ENCODE measurements around the gene SLC25A47. TPM values are rescaled to one million over a fixed set of nuclear protein-coding genes. Genes with fewer than 3 reads are reported as not detected.
"Not testable (repeated sequence)": the region's sequence is repeated elsewhere in the genome, so short reads cannot be mapped to it uniquely, and the experiment has no call there.

The SLC25A47 gene
- total RNA-seq, 2 donors from 2014 or later, result not detected

DNA sequence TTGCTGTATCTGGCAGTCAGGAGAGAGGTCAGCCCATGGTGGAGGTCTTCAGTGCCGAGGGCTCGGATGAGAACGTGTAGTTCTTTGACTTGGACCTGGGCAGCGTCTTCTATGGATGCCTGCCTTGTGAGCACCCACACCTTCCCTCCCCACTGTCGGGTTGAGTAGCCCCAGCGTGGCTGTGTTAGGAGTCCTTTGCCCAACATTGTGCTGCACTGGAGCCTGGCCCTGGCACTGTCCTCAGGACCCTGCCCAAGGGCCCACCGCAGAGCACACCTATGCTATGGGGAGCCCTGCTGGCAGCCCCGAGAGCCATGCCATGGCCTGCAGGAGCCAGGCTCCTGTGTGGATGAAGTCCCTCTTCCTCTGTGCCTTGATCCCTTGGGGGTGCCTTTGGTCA lies 43.6 kb upstream of the SLC25A47 start:
- no peak for DNase-seq (ENCODE audit: low spot score)
- Histone ChIP-seq H3K4me1 (peaks cover 0 to 38% of the 10 kb centered on the region in 2 donors), H3K9me3 (no peaks in the 10 kb centered on the region), H3K4me3 (no peak overlapping the region), H3K36me3 (peaks cover 5% of the 10 kb centered on the region), H3K27me3 (no peaks in the 10 kb centered on the region), H3K27ac (no peak overlapping the region)
- TF ChIP-seq, protein P1, sequence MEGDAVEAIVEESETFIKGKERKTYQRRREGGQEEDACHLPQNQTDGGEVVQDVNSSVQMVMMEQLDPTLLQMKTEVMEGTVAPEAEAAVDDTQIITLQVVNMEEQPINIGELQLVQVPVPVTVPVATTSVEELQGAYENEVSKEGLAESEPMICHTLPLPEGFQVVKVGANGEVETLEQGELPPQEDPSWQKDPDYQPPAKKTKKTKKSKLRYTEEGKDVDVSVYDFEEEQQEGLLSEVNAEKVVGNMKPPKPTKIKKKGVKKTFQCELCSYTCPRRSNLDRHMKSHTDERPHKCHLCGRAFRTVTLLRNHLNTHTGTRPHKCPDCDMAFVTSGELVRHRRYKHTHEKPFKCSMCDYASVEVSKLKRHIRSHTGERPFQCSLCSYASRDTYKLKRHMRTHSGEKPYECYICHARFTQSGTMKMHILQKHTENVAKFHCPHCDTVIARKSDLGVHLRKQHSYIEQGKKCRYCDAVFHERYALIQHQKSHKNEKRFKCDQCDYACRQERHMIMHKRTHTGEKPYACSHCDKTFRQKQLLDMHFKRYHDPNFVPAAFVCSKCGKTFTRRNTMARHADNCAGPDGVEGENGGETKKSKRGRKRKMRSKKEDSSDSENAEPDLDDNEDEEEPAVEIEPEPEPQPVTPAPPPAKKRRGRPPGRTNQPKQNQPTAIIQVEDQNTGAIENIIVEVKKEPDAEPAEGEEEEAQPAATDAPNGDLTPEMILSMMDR (IDR thresholded peaks at IDR 0.05), result no peak

DNA sequence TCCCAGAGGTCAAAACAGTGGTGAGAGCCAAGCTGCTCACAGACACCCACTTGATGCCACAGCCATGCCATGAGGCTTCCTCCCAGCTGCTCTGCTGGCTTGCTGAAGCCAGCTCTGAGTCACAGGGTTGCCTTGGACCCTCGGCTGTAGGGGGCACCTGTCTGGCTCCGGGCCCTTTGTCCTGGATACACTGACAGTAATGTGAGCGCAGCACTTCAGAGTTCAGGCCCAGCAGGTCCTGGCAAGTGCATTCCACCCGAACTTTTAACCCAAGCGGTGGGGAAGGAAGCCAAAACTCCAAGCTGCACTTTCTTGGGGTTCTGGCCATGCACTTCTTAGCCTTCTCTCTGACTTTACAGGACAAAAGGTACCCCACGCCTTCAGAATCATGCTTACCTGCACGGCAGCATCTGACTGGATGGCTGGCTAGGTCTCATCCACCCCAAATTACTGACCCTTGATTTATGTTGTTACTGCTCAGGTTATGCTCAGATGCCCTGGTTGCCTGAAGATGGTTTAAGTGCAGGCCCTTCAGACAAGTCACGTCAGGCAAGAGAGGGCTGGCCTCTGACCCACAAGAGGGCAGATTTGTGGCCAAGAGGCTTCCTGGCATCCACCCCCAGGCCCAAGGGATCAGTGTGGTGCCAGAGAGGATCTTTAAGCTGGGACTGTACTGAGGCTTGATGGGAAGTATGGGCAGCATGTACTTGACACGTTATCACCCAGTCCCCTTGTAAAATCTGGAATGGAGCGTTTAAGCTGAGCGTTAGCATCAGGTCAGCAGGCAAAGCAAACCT lies 41.7 kb upstream of the SLC25A47 start:
- Histone ChIP-seq H3K36me3 (peaks cover 5% of the 10 kb centered on the region), H3K27me3 (no peaks in the 10 kb centered on the region), H3K9me3 (no peaks in the 10 kb centered on the region), H3K4me1 (peaks cover 0 to 54% of the 10 kb centered on the region in 2 donors), H3K27ac (no peak overlapping the region), H3K4me3 (no peak overlapping the region)
- TF ChIP-seq, protein P1 (IDR thresholded peaks at IDR 0.05), result no peak
- DNase-seq (ENCODE audit: low spot score), result no peak

DNA sequence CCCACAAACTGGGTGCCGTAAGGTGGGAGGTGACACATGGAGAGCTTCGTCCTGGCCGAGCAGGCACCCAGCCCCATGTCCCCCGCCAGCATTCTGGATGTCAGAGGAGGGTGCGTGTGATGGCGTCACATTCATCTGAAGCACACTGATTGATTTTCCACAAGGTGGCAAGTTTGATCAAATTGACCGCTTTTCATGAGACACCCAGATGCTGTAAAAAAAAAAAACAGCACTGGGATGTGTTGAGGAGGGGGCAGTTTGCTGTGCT lies 41.1 kb upstream of the SLC25A47 start:
- TF ChIP-seq, protein P1 (IDR thresholded peaks at IDR 0.05), result no peak
- DNase-seq (ENCODE audit: low spot score), result no peak
- no peaks in the 10 kb centered on the region for H3K27me3 ChIP-seq
- H3K36me3 ChIP-seq, result peaks cover 5% of the 10 kb centered on the region
- H3K9me3 ChIP-seq, result no peaks in the 10 kb centered on the region
- peaks cover 0 to 59% of the 10 kb centered on the region in 2 donors for H3K4me1 ChIP-seq
- no peak overlapping the region for H3K27ac ChIP-seq
- no peak overlapping the region for H3K4me3 ChIP-seq

DNA sequence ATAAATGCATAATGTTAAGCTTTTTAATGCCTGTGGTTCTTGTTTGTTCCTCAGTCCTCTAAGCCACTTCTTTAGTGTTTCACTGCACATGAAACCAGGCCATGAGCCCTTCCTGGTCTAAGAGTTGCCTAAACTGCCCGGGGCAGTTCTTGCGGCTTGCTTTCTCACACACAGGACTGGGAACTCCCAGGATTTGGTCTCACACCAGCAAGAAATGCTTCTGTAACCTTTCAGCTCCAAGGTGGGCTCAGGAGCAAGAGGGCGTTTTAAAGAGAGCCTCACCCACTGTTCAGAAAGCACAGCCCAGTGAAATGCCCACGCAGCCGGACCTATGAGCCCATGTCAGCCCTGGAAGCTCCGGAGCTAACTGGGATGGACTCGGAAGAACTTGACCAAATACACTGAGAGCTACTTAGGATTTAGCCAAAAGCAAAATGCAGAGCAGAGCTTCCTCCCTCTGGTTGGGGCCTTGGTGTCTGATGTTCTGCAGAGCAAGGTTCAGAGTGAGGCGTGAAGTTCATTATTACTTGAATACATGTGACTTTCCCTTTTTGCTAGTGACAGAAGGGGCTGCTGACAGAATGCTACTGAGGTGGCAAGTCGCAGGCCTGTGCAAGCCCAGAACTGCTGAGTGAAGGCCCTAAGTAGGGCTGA lies 40.2 kb upstream of the SLC25A47 start:
- Histone ChIP-seq H3K36me3 (peaks cover 5% of the 10 kb centered on the region), H3K9me3 (no peaks in the 10 kb centered on the region), H3K4me3 (no peak overlapping the region), H3K27me3 (no peaks in the 10 kb centered on the region), H3K4me1 (peaks cover 0 to 59% of the 10 kb centered on the region in 2 donors), H3K27ac (peak overlapping the region in 1 of 2 donors; percentile 28)
- no peak for DNase-seq (ENCODE audit: low spot score)
- TF ChIP-seq, protein P1 (IDR thresholded peaks at IDR 0.05), result no peak

DNA sequence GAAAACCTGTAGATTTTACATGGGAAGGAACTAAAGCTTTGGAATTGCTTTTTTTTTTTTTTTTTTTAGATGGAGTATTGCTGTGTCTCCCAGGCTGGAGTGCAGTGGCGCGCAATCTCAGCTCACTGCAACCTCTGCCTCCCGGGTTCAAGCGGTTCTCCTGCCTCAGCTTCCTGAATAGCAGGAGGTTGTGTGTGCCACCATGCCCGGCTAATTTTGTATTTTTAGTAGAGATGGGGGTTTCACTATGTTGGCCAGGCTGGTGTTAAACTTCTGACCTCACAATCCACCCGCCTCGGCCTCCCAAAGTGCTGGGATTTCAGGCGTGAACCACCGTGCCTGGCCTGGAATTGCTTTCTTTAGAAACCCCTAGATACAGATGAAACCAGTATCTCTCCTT lies 39.7 kb upstream of the SLC25A47 start:
- H3K9me3 ChIP-seq; H3K36me3 ChIP-seq; H3K4me3 ChIP-seq; DNase-seq (ENCODE audit: low spot score); H3K27me3 ChIP-seq: not testable (repeated sequence)
- H3K27ac ChIP-seq, result peak overlapping the region in 1 of 2 donors; percentile 28
- peaks cover 0 to 57% of the 10 kb centered on the region in 2 donors for H3K4me1 ChIP-seq

DNA sequence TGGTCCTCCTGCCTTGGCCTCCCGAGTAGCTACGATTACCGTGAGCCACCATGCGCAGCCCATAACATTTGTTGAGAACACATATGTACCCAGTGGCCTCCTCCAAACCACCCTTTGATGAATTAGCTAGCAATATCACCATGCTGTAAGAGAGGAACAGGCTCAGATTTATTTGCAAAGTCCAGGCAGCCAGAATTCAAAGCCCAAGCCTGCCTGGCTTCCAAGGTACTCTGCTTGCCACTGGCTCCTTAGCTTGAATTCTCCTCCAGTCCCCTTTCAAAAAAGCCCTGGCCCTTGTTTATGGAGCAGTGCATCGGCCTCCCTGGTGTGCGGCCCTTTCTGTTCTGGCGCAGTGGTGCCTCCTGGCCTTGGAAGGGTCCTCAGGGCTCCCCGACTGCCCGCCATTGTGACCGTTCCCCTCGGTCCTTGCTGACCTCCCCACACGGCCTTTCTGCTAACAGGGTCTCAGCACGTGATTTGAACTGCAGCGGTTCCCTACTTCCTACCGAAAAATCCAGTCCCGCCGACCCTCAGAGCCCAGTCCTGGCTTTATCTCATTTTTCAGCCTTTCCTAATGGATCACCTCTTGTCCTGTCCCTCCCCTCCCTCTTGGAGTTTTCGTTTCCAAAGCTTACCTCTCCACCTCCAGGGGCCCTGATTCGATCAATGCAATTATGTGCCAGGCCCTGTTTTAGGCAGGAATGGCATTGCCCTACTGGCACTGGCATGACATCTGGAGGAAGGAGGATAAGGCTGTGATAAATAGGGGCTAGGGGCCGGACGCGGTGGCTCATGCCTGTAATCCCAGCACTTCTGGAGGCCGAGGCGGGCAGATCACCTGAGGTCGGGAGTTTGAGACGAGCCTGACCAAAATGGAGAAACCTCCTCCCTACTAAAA lies 38.9 kb upstream of the SLC25A47 start:
- TF ChIP-seq, protein P1 (IDR thresholded peaks at IDR 0.05), result no peak
- H3K27ac ChIP-seq, result peak overlapping the region; percentile 91 to 93

More for the DNA sequence above, 38.9 kb upstream of the SLC25A47 start:
- Histone ChIP-seq H3K4me3 (peak overlapping the region; percentile 60 to 81), H3K27me3 (no peaks in the 10 kb centered on the region), H3K9me3 (no peaks in the 10 kb centered on the region), H3K4me1 (peaks cover 0 to 53% of the 10 kb centered on the region in 2 donors), H3K36me3 (peaks cover 3% of the 10 kb centered on the region)
- DNase-seq (ENCODE audit: low spot score), result no peak

Measured in right atrium auricular region (tissue), 2 donors.